Amygdala (tissue), 56 donors: ENCODE data around the gene PTPRN2.

Experiments used
- DNase-seq, 56 donors: peaks; one replicate each; lab custom pipeline; 2025; lab: John Stamatoyannopoulos, UW

The PTPRN2 gene

DNA sequence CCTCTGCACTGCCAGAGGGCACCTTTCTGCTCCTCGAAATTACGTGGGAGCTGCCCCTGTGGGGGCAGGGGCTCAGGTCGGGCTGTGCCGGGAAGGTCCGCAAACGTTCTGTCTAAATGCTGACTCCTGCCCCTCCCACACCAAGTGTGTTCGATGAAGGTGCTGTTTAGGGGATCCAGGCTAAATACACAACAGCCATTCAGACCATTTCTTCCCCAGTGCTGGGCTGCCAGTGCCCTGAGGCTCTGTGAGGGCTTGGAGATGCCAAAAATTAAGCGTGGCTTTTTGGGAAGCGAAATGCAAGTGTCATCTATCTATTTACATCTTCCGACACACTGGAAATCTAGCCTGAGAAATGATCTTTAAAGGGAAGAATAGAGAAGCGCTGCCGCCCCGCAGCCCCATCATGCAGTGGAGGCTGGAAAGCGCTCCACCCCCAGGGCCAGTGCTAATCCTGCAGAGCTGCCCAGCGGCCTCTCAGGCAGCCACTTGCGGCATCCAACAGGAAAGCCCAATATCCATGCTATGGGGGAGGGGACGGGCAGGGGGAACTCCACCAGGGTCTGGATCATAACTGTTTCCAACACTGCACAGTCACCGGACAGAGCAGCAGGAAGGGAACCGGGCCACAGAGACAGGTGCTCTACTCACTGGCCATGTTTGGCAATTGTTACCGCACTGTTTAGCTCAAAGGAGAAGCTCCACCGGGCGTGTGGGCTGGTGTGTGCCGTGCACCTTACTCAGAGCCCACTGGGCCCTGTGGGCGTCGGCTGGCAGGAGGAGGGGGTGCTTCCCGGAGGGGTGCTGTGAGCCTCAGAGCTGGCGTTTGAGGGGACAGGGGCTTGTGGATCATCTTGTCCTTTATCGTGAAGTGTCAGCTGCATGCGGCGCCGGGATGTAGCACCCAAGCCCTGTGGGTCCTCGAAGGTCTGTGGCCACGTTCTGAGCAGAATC is 1045.3 kb downstream of the PTPRN2 start:
- no peak for DNase-seq

DNA sequence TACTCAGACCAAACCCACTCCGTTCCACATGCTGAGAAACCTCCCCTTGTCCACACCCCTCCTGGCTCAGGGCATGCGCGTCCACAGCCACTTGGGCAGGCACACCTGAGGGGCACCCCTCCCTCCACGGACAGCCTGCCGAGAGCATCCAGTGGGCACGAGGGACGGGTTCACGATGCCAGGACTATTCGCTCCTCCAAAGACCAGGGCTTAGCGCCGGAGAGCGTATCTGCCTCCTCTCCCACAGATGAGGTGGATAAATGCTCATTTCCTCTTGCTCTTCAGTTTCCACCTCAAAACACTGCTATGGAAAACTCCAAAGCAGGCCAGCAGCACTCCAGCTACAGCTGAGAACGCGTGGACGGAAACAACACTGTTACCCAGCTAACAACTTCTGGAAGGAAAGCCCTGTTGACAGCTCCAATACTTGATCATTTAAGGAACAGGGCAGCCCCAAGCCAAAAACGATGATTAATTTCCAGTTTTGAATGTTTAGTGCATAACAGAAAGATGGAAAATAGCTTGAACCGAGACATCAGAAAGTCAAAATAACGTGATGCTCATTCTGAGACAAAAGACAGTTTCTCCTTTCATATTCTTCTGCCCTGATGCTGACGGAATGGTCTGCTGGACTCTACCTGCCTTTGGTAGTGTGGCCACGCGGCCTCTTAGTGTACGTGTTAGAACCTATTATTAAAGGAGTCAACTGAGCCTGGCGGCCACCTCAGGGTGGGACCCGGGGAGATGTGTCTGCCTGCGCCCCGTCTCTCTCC is 1046.1 kb downstream of the PTPRN2 start:
- DNase-seq, result no peak

DNA sequence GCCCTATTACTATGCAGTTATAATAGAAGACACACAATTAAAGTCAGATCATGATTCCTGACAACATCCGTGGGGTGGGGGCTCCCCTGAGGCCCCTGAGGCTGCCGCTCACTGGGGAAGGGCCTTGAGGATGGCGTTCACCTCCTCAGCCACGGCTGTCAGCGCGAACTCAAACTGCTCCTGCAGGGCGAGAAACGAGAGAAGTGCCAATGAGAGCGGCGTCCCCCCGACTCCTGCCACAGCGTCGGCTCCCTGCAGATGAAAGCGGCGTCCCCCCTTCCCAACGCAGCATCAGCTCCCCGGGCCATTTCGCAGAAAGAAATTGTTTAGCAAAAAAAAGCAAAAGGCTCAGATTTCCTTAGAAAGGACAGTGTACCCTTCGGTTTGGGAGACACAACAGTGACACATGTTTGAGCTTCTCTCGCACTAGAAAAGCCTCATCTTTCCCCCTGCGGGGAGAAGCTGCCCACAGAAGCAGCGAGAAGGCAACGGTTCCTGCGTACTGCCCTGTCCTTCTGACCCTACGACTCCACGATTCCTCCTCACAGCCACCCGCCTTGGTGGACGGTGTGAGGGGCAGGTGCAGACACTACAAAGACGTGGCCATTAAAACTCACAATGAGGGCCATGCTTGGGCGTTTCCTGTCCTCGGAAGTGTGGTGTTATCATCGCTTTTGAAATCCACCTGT is 1046.9 kb downstream of the PTPRN2 start:
- no peak for DNase-seq

DNA sequence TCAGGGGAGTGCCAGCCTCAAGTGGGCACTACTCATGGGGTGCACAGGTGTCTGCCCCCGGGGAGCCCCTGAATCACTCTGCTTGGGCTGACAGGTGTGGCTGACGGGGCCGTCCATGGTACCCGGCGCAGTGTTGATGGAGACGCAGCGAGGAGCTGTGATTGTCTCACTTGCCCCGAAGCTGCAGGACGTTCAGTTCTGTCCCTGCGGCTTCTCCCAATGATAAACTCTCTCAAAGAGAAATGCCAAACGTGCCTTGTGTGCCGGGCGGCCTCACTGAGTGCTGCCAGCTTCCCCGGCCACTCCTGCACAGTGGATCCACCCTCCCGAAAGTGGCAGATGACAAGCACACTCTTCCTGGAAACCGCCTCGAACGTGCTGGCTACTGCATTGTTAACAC is 1047.6 kb downstream of the PTPRN2 start:
- DNase-seq, result no peak

DNA sequence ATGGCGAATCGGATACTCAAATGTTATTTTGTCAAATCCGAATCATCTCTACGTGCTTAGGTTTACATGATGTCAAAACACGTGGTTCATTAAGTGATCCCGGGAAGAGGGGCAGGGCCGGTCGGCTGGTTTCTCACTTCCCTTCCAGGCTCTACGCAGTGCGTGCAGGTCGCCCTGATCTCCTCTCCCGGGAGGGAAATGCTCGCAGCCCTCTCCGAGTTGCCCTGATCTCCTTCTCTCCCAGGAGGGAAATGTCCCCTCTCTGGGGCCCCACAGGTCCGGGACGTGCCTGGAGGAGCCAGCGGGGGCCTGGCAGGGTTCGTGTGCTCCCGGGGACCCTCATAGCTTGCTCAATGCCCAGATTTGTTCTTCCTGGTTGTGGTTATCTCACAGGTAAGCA is 1048.1 kb downstream of the PTPRN2 start:
- DNase-seq, result no peak

DNA sequence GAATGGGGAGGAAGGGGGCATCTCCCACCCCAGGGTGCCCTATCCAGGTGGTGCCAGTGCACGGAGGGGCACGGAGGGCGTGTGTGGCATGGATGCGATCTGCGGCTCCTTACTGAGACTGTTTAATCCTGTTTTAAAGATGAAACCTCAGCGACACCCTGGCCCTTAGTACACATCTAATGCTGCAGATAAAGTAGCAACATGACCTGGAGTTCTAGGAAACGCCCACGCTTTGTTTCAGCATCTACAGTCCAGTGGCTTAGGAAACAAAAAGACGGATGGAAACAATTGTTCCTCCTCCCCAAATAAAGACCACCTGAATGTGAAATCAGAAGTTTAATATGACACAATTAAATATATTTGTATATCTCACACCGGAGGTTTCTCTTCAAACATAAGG is 1048.9 kb downstream of the PTPRN2 start:
- no peak for DNase-seq

DNA sequence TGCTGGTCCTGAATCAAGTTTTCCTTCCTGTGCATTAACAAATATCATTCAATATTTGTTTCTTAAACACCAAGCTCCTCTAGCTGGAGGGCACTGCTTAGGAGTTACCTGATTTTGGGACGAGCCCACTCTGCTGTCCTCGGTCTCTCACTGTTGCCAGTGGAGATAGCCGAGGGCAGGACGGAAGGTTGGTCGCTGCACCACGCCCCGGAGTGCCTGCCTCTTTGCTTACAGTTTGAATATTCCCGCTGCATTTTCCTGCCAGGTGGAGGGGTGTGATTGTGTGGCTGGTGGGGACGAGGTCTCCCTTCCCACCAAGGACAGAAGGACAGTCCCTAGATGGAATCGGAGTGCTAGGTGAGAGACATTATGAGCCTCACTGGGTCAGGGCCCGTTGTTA is 1049.3 kb downstream of the PTPRN2 start:
- DNase-seq, result no peak

DNA sequence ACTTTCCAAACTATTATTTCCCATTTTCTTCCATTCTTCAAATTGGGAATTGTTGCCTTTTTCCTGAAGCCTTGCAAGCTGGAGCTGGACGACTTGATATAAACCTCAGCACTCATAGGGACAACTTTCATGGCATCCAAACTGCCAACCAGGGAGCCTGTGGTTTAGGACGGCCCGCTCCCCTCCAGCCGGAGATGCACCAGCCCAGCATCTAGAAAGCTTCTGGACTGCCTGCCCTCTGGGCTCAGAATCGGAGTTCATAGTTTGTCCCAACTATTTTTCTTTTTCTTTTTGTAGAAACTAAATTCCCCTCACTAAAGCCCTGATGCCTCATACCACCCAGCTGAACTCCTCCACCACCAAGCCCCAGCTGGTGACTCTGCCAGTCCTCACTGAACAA is 1050.6 kb downstream of the PTPRN2 start:
- no peak for DNase-seq

DNA sequence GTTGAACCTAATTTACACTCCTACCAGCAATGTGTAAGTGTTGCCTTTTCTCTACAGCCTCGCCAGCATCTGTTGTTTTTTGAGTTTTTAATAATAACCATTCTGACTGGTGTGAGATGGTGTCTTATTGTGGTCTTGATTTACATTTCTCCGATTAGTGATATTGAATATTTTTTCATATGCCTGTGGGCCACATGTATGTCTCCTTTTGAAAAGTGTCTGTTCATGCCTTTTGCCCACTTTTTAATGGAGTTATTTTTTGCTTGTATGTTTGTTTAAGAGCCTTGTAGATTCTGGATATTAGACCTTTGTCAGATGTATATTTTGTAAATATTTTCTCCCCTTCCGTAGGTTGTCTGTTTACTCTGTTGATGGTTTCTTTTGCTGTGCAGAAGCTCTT is 1055.6 kb downstream of the PTPRN2 start:
- DNase-seq, result no peak

DNA sequence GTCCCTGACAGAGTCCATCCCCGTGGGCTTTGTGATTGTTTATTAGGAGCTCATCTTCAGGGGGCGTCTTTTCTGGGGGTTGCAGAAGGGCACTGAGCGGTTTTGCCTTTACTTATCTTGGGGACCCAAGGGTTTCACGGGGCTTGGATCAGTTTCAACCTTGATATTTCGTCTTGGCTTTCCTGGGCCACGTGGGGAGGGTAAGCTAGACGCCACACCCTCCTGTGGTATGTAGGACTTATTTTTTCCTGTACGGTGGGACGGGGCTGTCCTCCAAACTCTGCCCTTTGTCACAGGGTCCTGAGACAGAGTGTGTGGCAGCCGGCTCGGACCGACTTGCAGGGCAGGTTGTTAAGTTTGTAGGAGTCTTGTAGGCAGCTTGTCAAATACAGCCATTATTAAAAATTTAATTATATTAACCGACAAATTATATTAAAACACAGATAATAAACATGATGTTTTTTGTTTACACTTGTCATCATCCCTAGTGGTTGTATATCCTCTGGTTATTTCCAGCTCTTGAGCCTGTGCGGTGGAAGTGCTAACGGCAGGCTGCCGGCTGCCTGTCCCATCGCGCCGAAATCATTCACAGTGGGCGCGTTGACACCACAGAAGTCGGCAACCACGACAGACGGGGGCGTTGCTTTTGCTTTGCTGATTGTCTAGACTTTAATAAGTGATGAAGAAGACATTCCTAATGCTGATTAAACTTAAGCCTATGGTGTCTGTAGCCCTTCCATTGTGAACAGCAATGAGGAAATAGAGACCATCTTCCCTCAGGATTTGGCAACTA is 1057.7 kb downstream of the PTPRN2 start:
- DNase-seq, result no peak

DNA sequence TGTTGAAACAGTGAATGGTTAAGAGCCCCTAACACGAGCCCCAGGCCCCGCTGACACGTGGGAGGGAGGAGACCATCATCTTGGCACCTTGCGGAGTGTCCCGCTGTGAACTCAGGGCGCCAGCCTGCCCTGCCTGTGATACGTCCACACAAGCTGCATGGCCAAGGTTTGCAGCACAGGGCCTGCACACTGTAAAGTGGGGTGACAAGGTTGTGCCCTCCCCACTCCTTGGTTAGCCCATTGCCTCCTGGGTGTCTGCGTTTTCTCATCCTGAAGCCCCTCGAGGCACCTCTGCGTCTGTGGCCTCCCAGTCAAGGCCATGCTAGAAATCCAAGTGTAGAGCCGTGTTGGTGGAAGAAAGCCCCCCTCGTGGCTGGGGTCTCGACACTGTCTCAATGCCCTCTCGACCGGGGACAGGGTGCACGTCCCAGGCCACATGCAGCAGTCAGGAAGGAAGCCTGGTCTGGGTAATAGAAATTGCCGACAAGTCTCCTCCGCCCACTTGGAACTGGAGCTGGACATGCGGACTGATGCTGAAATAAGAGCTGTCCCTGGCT is 1058.8 kb downstream of the PTPRN2 start:
- no peak for DNase-seq

DNA sequence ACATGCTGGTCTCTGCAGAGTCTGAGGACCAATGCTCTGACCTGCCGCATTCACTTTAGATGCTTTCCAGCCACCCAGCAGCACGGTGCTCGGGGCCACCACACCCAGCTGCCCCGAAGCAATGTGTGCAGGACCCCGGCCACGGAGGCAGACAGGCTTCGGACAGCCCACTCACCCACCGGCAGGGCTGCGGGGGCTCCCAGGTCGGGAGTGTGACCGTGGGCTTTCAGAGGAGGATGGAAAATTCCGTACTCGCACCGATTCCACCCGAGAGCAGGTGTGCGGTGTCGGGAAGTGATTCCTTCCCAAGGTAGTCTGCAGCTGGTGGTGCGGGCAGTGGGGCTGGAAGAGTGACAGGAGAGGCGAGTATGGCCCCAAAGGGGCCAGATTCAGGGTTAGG is 1059.9 kb downstream of the PTPRN2 start:
- no peak for DNase-seq

DNA sequence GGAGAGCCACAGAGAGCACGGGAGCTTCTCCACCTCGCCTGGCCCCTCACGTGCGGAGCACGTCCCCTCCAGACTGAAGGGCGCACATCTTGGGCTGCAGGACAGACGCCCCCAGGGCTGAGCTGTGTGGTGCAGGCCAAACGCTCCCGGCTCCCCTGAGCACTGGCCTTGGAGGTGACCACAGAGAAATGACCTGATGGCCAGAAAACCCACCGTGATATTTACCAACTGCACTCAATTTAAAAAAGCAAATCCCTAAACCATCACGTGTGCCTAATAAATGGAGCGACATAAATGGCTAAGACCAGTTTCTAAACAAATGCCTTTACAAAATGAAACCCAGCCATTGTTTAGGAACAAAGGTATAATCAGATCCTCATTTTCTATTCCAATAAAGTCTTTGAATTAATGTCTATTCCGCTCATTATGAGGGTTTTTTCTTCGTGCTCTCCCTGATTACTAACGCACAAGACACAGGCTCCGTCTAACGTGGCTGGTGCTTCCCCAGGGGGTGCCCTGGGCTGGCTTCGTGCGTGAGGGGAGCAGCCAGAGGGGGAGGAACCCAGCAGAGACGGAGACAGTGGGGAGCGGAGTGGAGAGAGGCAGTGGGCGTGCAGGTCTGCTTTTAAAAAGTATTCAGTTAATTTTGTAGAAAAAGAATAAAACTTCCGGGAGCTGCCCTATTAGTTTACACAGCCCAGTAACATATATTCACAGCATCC is 1060.5 kb downstream of the PTPRN2 start:
- no peak for DNase-seq

DNA sequence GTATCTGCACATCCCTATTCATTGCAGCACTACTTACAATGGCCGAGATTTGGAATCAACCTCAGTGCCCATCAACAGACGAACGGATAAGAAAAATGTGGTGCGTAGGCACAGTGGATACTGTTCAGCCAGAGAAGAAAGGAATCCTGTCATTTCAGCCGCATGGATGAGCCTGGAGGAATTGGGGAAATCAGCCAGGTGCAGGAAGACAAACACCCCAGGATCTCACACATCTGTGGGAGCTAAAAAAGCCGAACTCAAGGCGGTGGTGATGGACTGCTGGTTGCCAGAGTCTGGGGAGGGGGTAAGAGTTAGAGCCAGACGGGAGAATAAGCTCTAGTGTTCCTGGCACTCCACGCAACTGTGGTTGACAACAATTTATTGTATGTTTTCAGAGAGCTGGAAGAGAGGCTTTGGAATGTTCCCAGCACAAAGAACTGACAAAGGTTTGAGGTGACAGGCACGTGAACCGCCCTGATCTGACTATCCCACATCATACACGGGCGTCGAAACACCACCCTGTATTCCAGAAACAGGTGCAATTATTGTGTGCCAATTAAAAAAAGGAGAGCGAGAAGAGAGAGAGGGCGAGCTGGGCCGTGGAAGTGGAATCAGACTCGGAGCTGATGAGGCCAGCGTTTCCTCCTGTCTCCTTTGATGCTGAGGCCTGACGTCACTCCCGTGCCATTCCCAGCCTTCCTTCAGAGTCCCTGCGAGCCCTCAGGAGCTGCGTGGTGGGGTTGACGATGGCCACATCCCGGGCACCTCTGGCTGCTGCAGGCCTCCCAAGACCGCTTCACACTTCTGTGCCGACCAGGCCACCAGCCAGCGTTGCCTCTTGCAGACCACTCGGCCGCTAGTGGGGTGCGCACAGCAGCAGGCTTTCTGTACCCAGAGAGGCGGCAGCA is 1061.4 kb downstream of the PTPRN2 start:
- DNase-seq, result peak in 1 of 56 donors; percentile 33

DNA sequence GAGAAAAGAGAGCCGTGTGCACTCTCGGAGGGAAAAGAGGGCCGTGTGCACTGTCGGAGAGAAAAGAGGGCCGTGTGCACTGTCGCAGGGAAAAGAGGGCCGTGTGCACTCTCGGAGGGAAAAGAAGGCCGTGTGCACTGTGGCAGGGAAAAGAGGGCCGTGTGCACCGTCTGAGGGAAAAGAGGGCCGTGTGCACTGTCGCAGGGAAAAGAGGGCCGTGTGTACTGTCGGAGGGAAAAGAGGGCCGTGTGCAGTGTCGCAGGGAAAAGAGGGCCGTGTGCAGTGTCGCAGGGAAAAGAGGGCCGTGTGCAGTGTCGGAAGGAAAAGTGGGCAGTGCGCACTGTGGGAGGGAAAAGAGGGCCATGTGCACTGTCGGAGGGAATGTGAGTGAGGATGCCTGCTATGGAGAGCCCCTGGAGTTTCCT is 1062.1 kb downstream of the PTPRN2 start:
- no peak for DNase-seq

DNA sequence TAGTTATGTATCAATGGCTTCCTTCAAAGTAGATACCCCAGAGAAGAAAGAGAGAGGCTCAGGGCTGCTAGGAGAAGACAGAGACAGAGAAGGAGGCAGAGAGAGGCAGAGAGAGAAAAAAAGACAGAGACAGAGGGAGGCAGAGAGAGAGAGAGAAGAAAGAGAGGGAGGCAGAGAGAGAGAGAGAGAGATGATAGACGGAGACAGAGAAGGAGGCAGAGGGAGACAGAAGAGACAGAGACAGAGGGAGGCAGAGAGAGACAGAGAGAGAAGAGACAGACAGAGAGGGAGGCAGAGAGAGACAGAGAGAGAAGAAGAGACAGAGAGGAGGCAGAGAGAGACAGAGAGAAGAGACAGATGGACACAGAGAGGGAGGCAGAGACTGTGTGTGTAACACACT is 1062.9 kb downstream of the PTPRN2 start:
- no peak for DNase-seq

DNA sequence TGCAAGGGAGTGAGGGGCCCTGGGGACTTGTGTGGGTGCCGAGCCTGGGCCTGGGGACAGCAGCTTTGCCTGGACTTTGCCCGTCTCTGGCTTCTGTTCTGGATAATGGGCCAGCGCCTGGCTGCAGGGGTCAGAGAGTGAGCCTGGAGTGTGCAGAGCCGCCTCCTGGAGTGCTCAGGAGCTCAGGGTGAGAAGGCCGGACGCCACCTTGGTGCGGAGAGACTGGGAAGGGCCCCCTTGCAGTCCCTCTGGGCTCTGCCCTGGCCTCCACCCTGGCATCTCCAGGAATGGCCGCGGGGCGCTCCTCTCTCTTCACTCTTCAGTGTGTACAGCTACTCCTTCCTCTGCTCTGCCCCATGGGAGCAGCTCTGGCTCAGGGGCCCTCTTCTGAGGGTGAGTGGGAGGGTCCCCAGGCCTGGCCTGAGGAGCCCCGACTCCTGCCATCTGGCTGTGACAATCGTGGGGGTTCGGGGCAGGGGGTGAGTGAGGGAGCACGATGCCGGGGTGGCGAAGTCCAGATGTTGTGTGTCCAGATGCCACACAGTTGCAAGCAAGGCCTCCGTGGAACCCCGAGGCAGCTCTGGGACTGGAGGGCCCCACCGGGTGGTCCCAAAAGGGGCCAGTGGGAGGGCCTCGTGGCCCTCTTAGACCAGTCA is 1063.7 kb downstream of the PTPRN2 start:
- DNase-seq, result no peak

DNA sequence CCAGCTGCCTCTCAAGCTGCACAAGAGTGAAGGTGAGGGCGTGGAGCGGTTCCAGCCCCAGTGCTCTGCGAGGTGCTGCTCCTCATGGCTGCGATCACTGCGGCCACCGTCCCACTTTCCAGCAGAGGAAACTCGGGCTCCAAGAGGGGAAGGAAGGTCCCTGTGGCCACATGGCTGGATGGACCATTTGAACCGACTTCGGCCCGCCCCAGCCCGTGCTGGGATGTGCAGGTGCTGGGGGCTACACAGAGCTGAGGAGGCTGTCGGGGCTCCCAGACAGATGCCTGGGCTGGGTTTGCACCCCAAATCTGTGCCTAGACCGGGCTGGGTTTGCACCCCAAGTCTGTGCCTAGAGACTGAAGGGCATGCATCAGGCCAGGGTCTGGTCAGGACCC is 1064.3 kb downstream of the PTPRN2 start:
- no peak for DNase-seq
